Measurements from ENCODE around the gene TMEM181. TPM values are rescaled to one million over a fixed set of nuclear protein-coding genes. Genes with fewer than 3 reads are reported as not detected.

Gene TMEM181
- total and polyA plus RNA-seq, 2 of the 13 experiments (the other 11 are each of a cell fraction or from before 2014, with no cell fraction given): 59.1 to 108 TPM

GRCh38 chr6:158619922-158620801, 60.3 kb downstream of the TMEM181 start (continued):
- no peak for TF ChIP-seq CBFB (CRISPR knock-in tag; IDR thresholded peaks at IDR 0.05)
- TF ChIP-seq ZNF232 (CRISPR knock-in tag; IDR thresholded peaks at IDR 0.05; ENCODE audit: borderline replicate concordance): no peak
- TF ChIP-seq ZMYM2 (CRISPR knock-in tag; IDR thresholded peaks at IDR 0.05): no peak

GRCh38 chr6:158620963-158621693, 61.2 kb downstream of the TMEM181 start:
- in situ Hi-C loops (cut with HindIII; ENCODE audit: extremely low pct_ligation_motif_present, low pct_unique_long_range_greater_than_20kb): no loop called here
- ChIA-PET CTCF (ENCODE audit: low intra/inter-chr PET ratio, low total read pairs) (no interaction called here), POLR2A (no interaction called here)
- intact Hi-C loops (cut with micrococcal nuclease; ENCODE audit: unreplicated experiment): no loop called here
- DNase-seq (ENCODE audit: low spot score) (no peak), FAIRE-seq (no peak), ATAC-seq (peak; percentile 8; the same call in 1 of the 3 replicates)
- BruUV-seq (replicated peaks): no TSS peak
- Histone ChIP-seq H3K4me3 (replicated peaks in 1 of 3; ENCODE audit: insufficient read depth in 1 of 3, low read depth in 2 of 3, low read length in 3 of 3) (no peak overlapping the region), H3K4me2 (ENCODE audit: low read depth, low read length) (no peak overlapping the region), H4K20me1 (ENCODE audit: insufficient read depth, low read length) (peaks cover 5% of the 10 kb centered on the region; the same call in 1 of the 2 replicates), H3K79me2 (ENCODE audit: insufficient read depth, low read length) (no peaks in the 10 kb centered on the region), H3K9me3 (ENCODE audit: low read length) (no peaks in the 10 kb centered on the region), H3K9ac (ENCODE audit: insufficient read depth, low read depth, low read length) (no peak overlapping the region), H3K36me3 (replicated peaks in 1 of 2; ENCODE audit: control insufficient read depth in 1 of 2, insufficient read depth in 2 of 2, low read length in 2 of 2) (peaks cover 53 to 72% of the 10 kb centered on the region in 2 experiments), H3K27me3 (ENCODE audit: control insufficient read depth in 1 of 2, insufficient read depth in 2 of 2, low read length in 2 of 2) (no peaks in the 10 kb centered on the region), H3K4me1 (ENCODE audit: insufficient read depth, low read length) (no peaks in the 10 kb centered on the region), H2AFZ (ENCODE audit: low read length) (no peak overlapping the region), H3K27ac (ENCODE audit: extremely low read length, insufficient read depth, low read length) (no peak overlapping the region)
- WGBS (ENCODE audit: low lambda C conversion rate): 98% methylated on average over 12 of the region's 13 CpGs
- TF ChIP-seq ZNF276 (CRISPR knock-in tag; IDR thresholded peaks at IDR 0.05; ENCODE audit: low read depth): no peak
- no peak for TF ChIP-seq ZEB1 (IDR thresholded peaks at IDR 0.05; ENCODE audit: insufficient replicate concordance, low read depth)
- TF ChIP-seq ERF (CRISPR knock-in tag; IDR thresholded peaks at IDR 0.05): no peak
- peak; percentile 41 for TF ChIP-seq RBM22 (optimal IDR thresholded peaks at IDR 0.05; ENCODE audit: low read length)
- no peak for TF ChIP-seq POLR2AphosphoS5 (IDR thresholded peaks at IDR 0.05; ENCODE audit: low read depth, low read length)
- TF ChIP-seq ZBTB14 (CRISPR knock-in tag; IDR thresholded peaks at IDR 0.05): no peak
- TF ChIP-seq ZNF777 (CRISPR knock-in tag; IDR thresholded peaks at IDR 0.05): no peak

Measured in HepG2 (cell line).